Glutamatergic neuron (in vitro differentiated cells): ENCODE results near the gene EFCAB8. TPM values are rescaled to one million over a fixed set of nuclear protein-coding genes. Genes with fewer than 3 reads are reported as not detected.

ENCODE experiments used
- DNase-seq: peaks from one replicate; pipeline ENCODE4 v3.0.0; 2022
- H3K27ac Mint-ChIP-seq: one replicate; pipeline ENCODE4 v1.8.0; 2020; ENCODE audit warnings: mild to moderate bottlenecking, mixed read lengths, inconsistent platforms; ENCODE audit not compliant: unreplicated experiment
- H3K27me3 Mint-ChIP-seq: one replicate; pipeline ENCODE4 v1.8.0; 2020; ENCODE audit warnings: mild to moderate bottlenecking, moderate library complexity, mixed read lengths, inconsistent platforms; ENCODE audit not compliant: unreplicated experiment
- H3K36me3 Mint-ChIP-seq: one replicate; pipeline ENCODE4 v1.8.0; 2020; ENCODE audit warnings: mild to moderate bottlenecking, mixed read lengths, inconsistent platforms; ENCODE audit not compliant: unreplicated experiment
- H3K4me1 Mint-ChIP-seq: one replicate; pipeline ENCODE4 v1.8.0; 2020; ENCODE audit warnings: mild to moderate bottlenecking, low read depth, mixed read lengths, inconsistent platforms; ENCODE audit not compliant: unreplicated experiment
- H3K4me3 Mint-ChIP-seq: one replicate; pipeline ENCODE4 v1.8.0; 2020; ENCODE audit warnings: mild to moderate bottlenecking, mixed read lengths, inconsistent platforms; ENCODE audit not compliant: unreplicated experiment
- H3K9me3 Mint-ChIP-seq: one replicate; pipeline ENCODE4 v1.8.0; 2020; ENCODE audit warnings: mild to moderate bottlenecking, moderate library complexity, mixed read lengths, inconsistent platforms; ENCODE audit not compliant: unreplicated experiment
- total RNA-seq: library from RNA; stranded (reverse); fragmentation: NEBNext Ultra II Directional; extraction: Animal tissue kit (Norgen Biotek cat#: 25700); gene quantifications from one replicate; pipeline ENCODE4 v1.2.1, GENCODE V29; 2021; ENCODE audit not compliant: unreplicated experiment
- TF ChIP-seq, protein P1 (sequence below): fragments of 200-600 bp; sonication (generic); IDR thresholded peaks from one replicate; pipeline ENCODE4 v1.5.0; 2021; ENCODE audit not compliant: partially characterized antibody, unreplicated experiment

EFCAB8 gene
- total RNA-seq, 1 donor from 2014 or later = not detected

DNA sequence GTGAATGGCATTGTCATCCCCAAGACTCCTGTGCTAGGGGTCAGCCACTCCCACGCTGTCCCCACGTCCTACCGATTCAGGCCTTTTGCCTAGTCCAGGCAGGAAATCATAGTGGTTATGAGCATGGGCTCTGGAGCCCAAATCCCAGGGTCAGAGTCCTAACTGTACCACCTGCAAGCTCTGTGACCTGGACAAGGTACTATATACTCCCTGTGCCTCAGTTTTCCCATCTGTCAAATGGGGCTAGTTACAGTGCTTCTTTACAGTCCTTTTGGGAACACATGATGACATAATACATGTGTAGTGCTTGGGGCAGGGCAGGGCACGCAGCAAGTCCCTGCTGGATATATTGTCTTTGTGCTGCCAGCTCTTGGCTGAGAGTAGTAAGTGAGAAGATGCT is 27.2 kb downstream of the EFCAB8 start:
- Mint-ChIP-seq H3K36me3 (no peaks in the 10 kb centered on the region), H3K9me3 (no peaks in the 10 kb centered on the region), H3K4me3 (no peak overlapping the region), H3K27ac (no peak overlapping the region), H3K27me3 (peaks cover 3% of the 10 kb centered on the region), H3K4me1 (no peaks in the 10 kb centered on the region)
- no peak for DNase-seq
- TF ChIP-seq, protein P1, sequence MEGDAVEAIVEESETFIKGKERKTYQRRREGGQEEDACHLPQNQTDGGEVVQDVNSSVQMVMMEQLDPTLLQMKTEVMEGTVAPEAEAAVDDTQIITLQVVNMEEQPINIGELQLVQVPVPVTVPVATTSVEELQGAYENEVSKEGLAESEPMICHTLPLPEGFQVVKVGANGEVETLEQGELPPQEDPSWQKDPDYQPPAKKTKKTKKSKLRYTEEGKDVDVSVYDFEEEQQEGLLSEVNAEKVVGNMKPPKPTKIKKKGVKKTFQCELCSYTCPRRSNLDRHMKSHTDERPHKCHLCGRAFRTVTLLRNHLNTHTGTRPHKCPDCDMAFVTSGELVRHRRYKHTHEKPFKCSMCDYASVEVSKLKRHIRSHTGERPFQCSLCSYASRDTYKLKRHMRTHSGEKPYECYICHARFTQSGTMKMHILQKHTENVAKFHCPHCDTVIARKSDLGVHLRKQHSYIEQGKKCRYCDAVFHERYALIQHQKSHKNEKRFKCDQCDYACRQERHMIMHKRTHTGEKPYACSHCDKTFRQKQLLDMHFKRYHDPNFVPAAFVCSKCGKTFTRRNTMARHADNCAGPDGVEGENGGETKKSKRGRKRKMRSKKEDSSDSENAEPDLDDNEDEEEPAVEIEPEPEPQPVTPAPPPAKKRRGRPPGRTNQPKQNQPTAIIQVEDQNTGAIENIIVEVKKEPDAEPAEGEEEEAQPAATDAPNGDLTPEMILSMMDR = no peak

DNA sequence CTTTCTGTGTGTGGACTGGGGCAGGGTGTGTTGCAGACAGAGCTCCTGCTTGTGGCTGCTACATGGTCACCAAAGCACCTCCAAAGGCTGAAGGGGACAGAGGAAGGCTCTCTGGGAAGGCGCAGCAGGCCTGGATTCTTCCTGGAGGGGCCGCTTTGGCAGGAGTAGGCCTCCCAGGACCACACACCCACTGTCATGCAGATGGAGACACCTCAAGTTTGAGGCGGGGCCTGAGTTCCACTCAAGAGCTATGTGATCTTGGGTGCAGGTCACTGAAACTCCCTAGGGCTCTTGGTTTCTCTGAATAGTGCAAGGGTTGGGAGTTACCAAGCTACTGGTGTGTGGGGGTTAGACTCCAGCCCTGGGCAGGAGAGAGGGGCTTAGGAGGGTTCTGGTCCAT is 27.9 kb downstream of the EFCAB8 start:
- no peak overlapping the region for H3K27ac Mint-ChIP-seq
- no peaks in the 10 kb centered on the region for H3K9me3 Mint-ChIP-seq
- no peak for DNase-seq

DNA sequence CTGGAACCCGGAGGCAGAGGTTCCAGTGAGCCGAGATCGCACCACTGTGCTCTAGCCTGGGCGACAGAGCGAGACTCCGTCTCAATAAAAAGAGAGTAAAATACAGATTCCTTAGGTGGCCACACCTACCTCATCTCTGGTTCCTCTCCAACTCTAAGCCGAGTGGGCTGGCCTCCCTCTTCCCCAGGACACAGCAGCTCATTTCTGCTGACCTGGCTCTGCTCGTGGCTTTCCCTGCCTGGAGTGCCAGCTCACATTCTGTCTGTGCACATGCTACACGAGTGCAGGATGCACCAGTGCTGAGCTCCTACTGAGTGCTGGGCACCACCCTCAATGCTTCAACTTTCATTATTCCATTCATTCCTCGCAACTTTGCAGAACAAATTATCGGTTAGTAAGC is 28.8 kb downstream of the EFCAB8 start:
- peaks cover 4% of the 10 kb centered on the region for H3K27me3 Mint-ChIP-seq
- DNase-seq = no peak
- TF ChIP-seq, protein P1 = no peak
- H3K9me3 Mint-ChIP-seq = no peaks in the 10 kb centered on the region
- H3K4me1 Mint-ChIP-seq = no peaks in the 10 kb centered on the region
- no peak overlapping the region for H3K27ac Mint-ChIP-seq
- H3K36me3 Mint-ChIP-seq = no peaks in the 10 kb centered on the region
- H3K4me3 Mint-ChIP-seq = no peak overlapping the region

More for the DNA sequence above, 27.9 kb downstream of the EFCAB8 start:
- Mint-ChIP-seq H3K4me1 (no peaks in the 10 kb centered on the region), H3K4me3 (no peak overlapping the region), H3K27me3 (peaks cover 4% of the 10 kb centered on the region), H3K36me3 (no peaks in the 10 kb centered on the region)
- TF ChIP-seq, protein P1 = no peak

DNA sequence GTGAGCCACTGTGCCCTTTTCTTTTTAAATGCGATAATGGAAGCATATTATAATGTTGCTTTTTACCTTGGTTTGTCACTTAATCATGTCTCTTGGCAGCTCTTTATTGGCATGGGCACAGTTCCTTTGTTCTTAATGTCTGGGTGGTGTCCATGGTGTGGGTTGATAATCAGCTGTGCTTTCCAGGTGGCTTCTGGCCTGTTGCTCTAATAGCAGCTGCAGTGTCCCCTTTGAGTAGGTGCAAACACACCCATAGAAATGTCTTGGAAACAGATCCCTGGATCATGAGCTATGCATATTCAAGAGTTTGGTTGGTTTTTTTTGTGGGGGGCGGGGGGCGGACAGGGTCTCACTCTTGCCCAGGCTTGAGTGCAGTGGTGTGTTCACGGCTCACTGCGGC is 29.9 kb downstream of the EFCAB8 start:
- TF ChIP-seq, protein P1 = no peak
- no peak overlapping the region for H3K4me3 Mint-ChIP-seq
- no peaks in the 10 kb centered on the region for H3K4me1 Mint-ChIP-seq
- H3K27ac Mint-ChIP-seq = no peak overlapping the region
- peaks cover 4% of the 10 kb centered on the region for H3K27me3 Mint-ChIP-seq
- H3K36me3 Mint-ChIP-seq = no peaks in the 10 kb centered on the region
- DNase-seq = no peak
- H3K9me3 Mint-ChIP-seq = no peaks in the 10 kb centered on the region

DNA sequence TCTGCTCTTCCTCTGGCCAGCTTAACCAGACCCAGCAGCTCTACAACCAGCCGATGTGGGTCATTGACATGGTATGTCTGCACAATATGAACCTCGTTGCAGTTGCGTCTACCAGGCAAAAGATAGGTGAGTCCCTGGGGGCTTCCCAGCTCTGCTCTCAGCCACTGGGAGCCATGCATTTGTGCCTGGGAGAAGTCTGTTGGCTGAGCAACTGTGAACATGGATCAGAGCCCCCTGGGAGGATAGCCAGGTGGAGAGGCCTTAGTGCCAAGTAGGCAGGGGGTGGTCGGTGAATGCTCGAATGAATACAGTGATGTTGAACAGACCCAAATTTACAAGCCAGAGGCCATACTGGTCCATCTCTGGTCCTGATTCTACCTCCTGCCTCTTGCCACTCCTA is 30.6 kb downstream of the EFCAB8 start:
- H3K4me1 Mint-ChIP-seq = no peaks in the 10 kb centered on the region
- DNase-seq = no peak
- H3K27ac Mint-ChIP-seq = no peak overlapping the region
- no peak overlapping the region for H3K4me3 Mint-ChIP-seq
- TF ChIP-seq, protein P1 = no peak
- H3K36me3 Mint-ChIP-seq = no peaks in the 10 kb centered on the region
- no peaks in the 10 kb centered on the region for H3K9me3 Mint-ChIP-seq
- peaks cover 4% of the 10 kb centered on the region for H3K27me3 Mint-ChIP-seq
